Parathyroid adenoma (tissue), 2 donors: ENCODE data around the gene OLIG2.

Experiments
- H2AFZ ChIP-seq: fragments of 300-600 bp; sonication (generic); one replicate; pipeline ENCODE4 v1.7.0; 2017; ENCODE audit warnings: antibody characterized with exemption, mild to moderate bottlenecking
- H3K27ac ChIP-seq: fragments of 300-600 bp; sonication (generic); one replicate; pipeline ENCODE4 v1.7.0; 2017
- H3K27me3 ChIP-seq: fragments of 300-600 bp; sonication (generic); one replicate; pipeline ENCODE4 v1.7.0; 2017; ENCODE audit warnings: low read length; ENCODE audit not compliant: control insufficient read depth, insufficient read depth
- H3K36me3 ChIP-seq: fragments of 300-600 bp; sonication (generic); one replicate; pipeline ENCODE4 v1.7.0; 2017; ENCODE audit warnings: low read length; ENCODE audit not compliant: control insufficient read depth, insufficient read depth
- H3K4me1 ChIP-seq: fragments of 300-600 bp; sonication (generic); one replicate; pipeline ENCODE4 v1.7.0; 2017; ENCODE audit warnings: control low read depth
- H3K4me2 ChIP-seq: fragments of 300-600 bp; sonication (generic); one replicate; pipeline ENCODE4 v1.7.0; 2017; ENCODE audit warnings: low read length
- H3K4me3 ChIP-seq: fragments of 300-600 bp; sonication (generic); one replicate; pipeline ENCODE4 v1.7.0; 2017; ENCODE audit warnings: low read depth, low read length
- H3K79me2 ChIP-seq: fragments of 300-600 bp; sonication (generic); one replicate; pipeline ENCODE4 v1.7.0; 2017; ENCODE audit warnings: control low read depth
- H3K9ac ChIP-seq: fragments of 300-600 bp; sonication (generic); one replicate; pipeline ENCODE4 v1.7.0; 2017; ENCODE audit warnings: mild to moderate bottlenecking
- H3K9me3 ChIP-seq: fragments of 300-600 bp; sonication (generic); one replicate; pipeline ENCODE4 v1.7.0; 2017; ENCODE audit warnings: low read length; ENCODE audit not compliant: control insufficient read depth
- CTCF ChIP-seq: fragments of 300-600 bp; sonication (generic); IDR thresholded peaks from one replicate; pipeline ENCODE4 v1.7.0; 2017; ENCODE audit warnings: antibody characterized with exemption, mild to moderate bottlenecking
- donor health status: primary hyperparathyroidism.

OLIG2 gene

GRCh38 chr21:33075596-33076195 lies 50.0 kb downstream of the OLIG2 start:
- no peak for TF ChIP-seq CTCF
- Histone ChIP-seq H3K4me3 (no peak overlapping the region), H3K9ac (no peak overlapping the region), H3K27me3 (no peaks in the 10 kb centered on the region), H3K36me3 (no peaks in the 10 kb centered on the region), H3K79me2 (no peaks in the 10 kb centered on the region), H2AFZ (no peak overlapping the region), H3K4me2 (no peak overlapping the region), H3K27ac (no peak overlapping the region), H3K9me3 (no peaks in the 10 kb centered on the region), H3K4me1 (no peaks in the 10 kb centered on the region)

DNA sequence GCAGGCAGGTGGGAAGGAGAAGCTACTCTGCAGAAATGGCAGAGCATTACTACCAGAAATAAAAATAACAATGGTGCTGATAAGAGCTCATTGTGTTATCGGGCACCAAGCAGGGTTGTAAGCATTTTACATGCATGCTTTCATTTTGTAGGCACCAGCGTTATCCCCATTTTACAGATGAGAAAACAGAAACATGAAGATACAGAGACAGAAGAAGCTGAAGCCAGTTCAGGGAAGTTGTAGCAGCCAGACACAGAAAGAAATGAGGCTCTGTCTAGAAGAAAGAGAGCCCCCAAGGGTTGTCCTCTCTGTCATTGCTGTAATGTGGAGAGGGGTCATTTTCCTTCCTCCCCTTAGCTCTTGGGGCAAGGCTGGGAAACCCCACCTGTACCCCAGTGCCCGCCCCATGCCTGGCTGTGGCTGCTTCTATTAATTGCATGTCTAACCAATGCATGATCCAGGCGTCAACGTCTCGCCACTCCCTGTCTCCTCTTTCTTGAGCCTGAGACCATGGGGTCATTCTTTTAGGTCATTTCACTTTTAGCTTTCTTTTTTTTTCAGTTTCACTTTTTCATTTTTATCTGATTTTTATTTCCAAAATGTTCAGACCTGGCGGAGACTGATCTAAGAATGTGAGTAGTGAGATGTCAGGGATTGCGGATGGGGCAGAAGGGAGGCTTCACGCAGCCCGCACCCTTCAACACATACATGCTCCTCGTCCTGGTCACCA lies 51.0 kb downstream of the OLIG2 start:
- H3K9ac ChIP-seq: no peak overlapping the region
- TF ChIP-seq CTCF: no peak
- no peak overlapping the region for H3K27ac ChIP-seq

More for the DNA sequence above, 51.0 kb downstream of the OLIG2 start:
- Histone ChIP-seq H3K4me2 (no peak overlapping the region), H2AFZ (no peak overlapping the region), H3K36me3 (no peaks in the 10 kb centered on the region), H3K27me3 (no peaks in the 10 kb centered on the region), H3K4me1 (no peaks in the 10 kb centered on the region), H3K79me2 (no peaks in the 10 kb centered on the region), H3K9me3 (no peaks in the 10 kb centered on the region), H3K4me3 (no peak overlapping the region)
